Stimulated activated CD4-positive, alpha-beta T cell treated with anti-CD3 and anti-CD28 coated beads, TNF-alpha, amount 100 ng/mL, for 4 hours (primary cell): ENCODE data around the gene PATL1.

ENCODE experiments used
- DNase-seq, 3 experiments: peaks; one replicate each; pipeline ENCODE4 v3.0.0-alpha.2; 2020; ENCODE audit warnings: low read depth in 3 of 3

PATL1 gene

DNA sequence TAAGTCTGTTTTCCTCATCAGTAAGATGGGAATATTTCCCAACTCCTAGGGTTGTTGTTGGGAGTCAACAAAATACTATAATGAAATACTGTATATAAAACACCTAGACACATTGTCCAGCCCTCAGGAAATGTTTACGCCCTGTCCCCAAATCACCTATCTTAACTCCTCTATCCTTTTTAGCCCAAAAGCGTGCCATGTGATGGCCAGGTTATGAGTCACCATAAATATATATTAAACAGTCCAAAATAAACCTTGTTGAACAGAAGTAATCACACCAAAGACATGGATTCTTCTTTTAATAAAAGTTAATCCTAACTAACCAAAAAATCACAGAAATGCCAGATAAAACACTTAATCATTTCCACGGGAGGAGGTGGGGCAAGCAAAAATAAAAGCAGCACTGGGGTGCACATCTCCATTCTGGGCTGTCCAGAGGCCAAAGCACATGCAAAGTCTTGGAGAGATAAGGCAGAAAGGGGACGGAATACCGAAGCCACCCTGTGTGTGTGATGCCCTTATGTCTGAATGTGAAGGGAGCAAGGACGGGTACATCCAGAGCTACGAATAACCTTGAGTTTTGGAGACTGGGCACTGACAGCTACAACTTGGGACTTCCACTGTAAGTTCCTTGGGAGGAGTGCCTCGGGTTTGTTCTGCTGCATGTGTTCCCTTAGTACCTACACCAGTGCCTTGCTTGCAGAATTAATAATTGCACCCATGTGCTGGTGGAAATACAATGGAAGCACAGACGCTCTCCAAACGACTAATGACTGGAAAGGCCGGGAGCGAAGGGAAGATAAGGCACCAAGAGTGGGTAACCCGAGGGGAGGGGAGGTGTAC lies 54.3 kb downstream of the PATL1 start:
- DNase-seq: no peak

DNA sequence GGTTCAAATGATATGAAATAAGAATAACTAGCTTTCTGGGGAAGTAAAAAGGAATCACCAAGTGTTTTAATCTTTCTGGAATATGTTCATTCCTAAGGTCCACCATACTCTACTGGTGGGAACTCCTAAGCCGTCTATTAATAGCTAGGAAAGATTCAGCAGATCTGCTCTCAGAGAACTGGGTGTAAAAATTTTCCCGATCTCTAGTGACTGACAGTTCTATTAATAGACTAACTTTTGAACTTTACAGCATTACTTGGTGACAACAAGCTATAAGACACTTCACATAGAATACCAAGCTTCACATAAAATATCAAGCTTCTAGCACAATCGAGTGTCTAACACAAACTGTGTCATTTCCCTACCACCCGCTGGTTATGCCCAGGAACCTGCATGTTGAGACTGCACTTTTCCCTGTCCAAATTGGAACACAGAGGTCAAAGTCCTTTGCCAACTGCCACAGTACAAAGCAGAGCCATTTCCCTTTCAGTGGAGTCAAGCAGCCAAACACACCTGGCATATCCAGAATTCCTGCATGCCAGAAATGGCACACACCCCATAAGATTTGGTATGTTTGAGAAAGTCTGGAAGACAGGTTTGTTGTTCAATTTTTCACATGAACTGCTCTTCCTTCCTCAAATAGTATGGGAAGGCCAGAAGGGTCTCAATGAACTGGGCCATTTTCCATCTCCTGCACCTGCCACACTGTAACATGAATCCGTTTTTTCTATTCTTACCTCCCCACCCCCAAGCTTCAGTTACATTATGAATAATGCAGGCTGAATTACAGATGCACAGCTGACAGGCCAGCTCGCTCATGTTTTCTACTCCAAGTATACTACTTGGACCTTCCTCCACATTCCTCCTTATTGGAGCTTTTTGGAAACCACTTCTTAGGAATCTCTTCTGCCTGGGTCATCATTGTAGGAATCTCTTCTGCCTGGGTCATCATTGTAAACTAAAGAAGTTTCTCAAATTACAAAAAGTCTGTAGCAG lies 57.0 kb downstream of the PATL1 start:
- no peak for DNase-seq

DNA sequence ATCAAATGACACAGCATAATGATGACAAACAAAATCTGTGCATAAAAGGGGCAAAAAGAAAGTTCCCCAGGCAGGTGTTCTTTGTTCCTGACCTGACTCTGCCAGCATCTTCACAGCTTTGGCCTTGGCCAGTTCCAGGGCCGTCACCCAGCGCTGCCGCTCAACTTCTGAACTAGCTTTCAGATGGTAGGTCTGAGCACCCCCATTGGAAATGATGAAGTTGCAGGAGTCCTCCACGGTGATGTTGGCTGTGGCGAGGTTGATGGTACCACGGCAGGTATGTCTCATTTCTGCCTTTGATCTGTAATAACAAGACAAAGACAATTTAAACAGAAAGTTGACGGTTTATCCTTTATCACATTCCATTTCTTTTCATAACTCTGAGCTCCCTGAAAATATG lies 58.5 kb downstream of the PATL1 start:
- DNase-seq: no peak

DNA sequence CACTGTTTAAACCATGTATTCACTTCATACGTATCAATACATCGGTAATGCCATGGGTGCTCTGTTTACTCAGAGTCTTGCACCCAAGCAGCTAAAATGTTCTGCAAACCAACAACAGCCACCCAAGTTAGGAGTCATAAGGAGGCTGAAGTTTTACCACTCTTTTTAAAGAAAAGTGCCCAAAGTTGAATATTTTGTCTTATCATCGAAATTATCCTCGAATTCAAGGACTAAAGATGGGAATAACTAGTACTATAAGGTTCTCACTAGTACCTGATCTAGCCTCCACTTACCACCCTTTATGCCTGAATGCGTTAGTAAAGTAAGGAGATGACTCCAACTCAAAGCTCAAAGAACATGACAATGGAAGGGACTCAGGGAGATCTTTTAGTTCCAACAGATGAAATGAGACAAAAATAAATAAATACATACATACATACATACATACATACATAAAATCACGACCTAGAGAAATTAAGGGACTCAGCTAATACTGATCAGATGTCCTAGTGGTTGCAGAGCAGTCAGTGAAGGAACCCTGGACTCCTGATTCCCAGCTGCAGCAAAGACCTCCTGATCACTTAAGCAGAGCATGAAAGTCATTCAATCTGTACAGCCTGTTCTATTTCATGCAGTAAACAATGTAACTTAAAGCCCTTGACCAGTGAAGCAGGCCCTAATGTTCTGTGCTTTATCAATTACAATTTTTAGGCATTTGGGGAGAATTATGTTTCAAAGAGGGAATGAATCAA lies 61.0 kb downstream of the PATL1 start:
- no peak for DNase-seq

DNA sequence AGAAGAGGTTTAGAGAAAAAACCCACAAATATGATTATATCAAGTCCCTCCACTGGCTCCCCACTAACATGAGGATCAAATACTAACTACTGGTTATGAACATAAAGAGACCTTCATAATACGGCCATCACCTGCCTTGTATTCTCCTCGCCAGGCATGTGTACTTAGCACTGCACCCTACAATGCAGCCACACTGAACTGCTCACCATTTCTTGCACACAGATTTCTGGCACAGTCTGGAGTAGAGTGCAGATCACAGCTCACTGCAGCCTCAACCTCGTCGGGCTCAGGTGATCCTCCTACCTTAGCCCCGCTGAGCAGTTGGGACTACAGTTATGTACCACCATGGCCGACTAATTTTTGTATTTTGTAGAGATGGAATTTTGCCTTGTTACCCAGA lies 66.4 kb downstream of the PATL1 start:
- no peak for DNase-seq

DNA sequence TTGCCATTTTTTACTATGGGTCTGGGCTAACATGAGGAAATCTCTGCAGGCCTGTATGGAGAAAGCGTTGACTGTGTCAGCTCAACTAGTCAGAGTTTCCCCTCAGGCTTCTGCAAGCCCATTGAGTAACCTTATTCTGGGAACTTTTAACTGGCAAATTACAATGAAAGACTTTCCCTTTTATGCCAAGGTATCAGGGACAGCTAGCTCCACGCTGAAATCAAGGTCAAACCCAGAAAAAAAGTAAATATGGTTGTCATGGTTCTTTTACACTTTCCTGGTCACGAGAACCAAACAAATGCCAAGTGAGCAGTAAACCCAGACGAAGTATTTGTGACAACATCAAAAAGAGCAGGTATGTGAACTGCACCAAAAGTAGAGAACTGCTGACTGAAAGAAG lies 67.0 kb downstream of the PATL1 start:
- DNase-seq: no peak

DNA sequence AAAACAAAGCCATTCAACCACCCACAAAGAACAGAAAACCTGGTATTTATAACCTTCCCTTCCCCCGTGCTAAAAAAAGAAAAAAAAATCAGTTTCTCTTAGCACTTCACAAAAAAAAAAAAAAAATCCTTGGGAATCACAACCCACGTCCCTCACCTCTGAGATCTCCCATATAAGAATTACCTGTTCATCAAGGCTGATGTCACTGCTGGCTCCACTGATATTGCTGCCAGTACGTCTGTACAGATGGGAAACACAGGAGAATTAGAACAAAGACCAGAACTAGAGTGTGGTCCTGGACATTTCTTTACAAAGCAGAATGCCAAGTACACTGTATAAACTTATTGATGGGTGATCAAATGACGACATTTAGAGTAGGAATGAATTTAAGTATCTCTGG lies 68.2 kb downstream of the PATL1 start:
- no peak for DNase-seq

DNA sequence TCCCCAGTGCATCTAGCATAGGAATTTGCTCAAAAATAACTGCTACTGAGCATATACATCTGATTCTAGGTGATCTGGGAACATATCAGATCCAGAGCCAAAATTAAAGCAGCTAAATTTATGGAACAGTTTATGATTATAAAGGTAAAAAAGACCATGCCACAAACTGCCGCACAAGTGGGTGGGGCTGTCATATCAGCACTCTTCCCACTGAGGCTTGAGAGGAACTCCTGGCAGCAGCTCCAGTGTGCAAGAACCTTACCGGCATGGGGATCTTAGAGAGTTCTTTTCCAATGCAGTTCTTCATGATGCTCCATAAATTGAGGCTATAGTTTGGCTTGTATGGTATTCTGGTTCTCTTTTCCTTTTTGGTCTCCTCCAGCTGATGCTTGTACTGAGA lies 68.6 kb downstream of the PATL1 start:
- no peak for DNase-seq

DNA sequence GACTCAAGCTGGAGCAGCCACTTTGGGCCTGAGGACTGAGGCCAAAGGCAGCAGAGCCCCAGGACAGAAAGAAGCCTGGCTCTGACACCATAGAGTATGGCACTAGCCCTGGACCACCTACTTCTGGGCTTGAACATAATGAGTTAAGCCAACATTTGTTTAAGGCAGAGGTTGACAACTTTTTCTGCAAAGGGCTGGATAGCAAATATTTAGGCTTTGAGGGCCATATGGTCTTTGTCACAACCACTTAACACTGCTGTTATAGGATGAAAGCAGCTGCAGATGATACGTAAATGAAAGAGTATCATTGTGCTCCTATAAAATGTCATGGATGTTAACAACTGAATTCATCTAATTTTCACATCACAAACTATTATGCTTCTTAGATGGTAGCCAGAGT lies 69.9 kb downstream of the PATL1 start:
- no peak for DNase-seq
